Activated CD8-positive, alpha-beta T cell treated with anti-CD3 and anti-CD28 coated beads for 36 hours (primary cell): ENCODE measurements around the gene OGFOD1. TPM values are rescaled to one million over a fixed set of nuclear protein-coding genes. Genes with fewer than 3 reads are reported as not detected.

Experiments
- ATAC-seq: fragments of 200-7000 bp; cut with Tn5 transposase; one replicate; pipeline ENCODE4 v1.10.0; 2021; ENCODE audit warnings: mild to moderate bottlenecking, moderate library complexity
- CTCF ChIA-PET: fragments of 350-600 bp; sonication (Branson Sonifier 250); formaldehyde crosslinking; loops from one replicate; lab custom pipeline; 2021; ENCODE audit warnings: antibody characterized with exemption; lab: Charles Lee
- POLR2A ChIA-PET: fragments of 350-600 bp; sonication (Branson Sonifier 250); formaldehyde crosslinking; loops from one replicate; lab custom pipeline; 2021; ENCODE audit warnings: antibody characterized with exemption; lab: Charles Lee
- DNase-seq: peaks from one replicate; pipeline ENCODE4 v3.0.0-alpha.2; 2020
- H3K27ac Mint-ChIP-seq: one replicate; pipeline ENCODE4 v1.8.0; 2021; ENCODE audit warnings: mild to moderate bottlenecking, mixed read lengths
- H3K27me3 Mint-ChIP-seq: one replicate; pipeline ENCODE4 v1.8.0; 2021; ENCODE audit warnings: mixed read lengths
- H3K36me3 Mint-ChIP-seq: one replicate; pipeline ENCODE4 v1.8.0; 2021; ENCODE audit warnings: low read depth, mixed read lengths
- H3K4me1 Mint-ChIP-seq: one replicate; pipeline ENCODE4 v1.8.0; 2021; ENCODE audit warnings: low read depth, mixed read lengths
- H3K4me3 Mint-ChIP-seq: one replicate; pipeline ENCODE4 v1.8.0; 2021; ENCODE audit warnings: mild to moderate bottlenecking, moderate library complexity, mixed read lengths
- H3K9me3 Mint-ChIP-seq: one replicate; pipeline ENCODE4 v1.8.0; 2021; ENCODE audit warnings: mixed read lengths
- intact Hi-C: fragments of 100-400 bp; cut with micrococcal nuclease; formaldehyde crosslinking; loops from one replicate; pipeline ENCODE4 v1.10.0; 2022
- total RNA-seq, 2 experiments: library from RNA; stranded (reverse); gene quantifications; one replicate each; pipeline ENCODE4 v1.2.3, GENCODE V29; 2021
- TF ChIP-seq, protein P1 (sequence below): fragments of 200-600 bp; IDR thresholded peaks from one replicate; pipeline ENCODE4 v1.8.0; 2022; ENCODE audit warnings: antibody characterized with exemption, mild to moderate bottlenecking

Gene OGFOD1
- total RNA-seq, 2 experiments from 2014 or later: 51.0 to 59.2 TPM

DNA sequence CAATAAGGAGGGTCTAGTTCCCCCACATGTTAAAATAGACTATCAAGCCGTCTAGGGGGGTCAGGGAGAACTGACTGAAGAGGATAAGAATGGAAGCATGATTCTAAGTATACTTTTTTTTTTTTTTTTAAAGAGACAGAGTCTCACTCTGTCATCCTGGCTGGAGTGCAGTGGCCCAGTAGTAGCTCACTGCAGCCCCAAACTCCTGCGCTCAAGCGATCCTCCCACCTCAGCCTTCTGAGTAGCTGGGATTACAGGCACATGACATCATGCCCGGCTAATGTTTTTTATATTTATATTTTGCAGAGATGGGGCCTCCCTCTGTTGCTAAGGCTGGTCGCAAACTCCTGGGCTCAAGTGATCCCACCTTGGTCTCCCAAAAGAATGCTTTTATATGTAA lies 40.2 kb upstream of the OGFOD1 start:
- no peak overlapping the region for H3K4me3 Mint-ChIP-seq
- peaks cover 19% of the 10 kb centered on the region for H3K36me3 Mint-ChIP-seq
- H3K27me3 Mint-ChIP-seq: no peaks in the 10 kb centered on the region
- ChIA-PET CTCF (interaction anchor here (1.1 kb wide), 1 partner anchor 9 kb away, joined by 3 read pairs; no protein-coding TSS in a partner anchor), POLR2A (no interaction called here)
- ATAC-seq (no peak), DNase-seq (no peak)
- no peaks in the 10 kb centered on the region for H3K9me3 Mint-ChIP-seq
- no peak overlapping the region for H3K27ac Mint-ChIP-seq
- intact Hi-C loops: no loop called here
- TF ChIP-seq, protein P1, sequence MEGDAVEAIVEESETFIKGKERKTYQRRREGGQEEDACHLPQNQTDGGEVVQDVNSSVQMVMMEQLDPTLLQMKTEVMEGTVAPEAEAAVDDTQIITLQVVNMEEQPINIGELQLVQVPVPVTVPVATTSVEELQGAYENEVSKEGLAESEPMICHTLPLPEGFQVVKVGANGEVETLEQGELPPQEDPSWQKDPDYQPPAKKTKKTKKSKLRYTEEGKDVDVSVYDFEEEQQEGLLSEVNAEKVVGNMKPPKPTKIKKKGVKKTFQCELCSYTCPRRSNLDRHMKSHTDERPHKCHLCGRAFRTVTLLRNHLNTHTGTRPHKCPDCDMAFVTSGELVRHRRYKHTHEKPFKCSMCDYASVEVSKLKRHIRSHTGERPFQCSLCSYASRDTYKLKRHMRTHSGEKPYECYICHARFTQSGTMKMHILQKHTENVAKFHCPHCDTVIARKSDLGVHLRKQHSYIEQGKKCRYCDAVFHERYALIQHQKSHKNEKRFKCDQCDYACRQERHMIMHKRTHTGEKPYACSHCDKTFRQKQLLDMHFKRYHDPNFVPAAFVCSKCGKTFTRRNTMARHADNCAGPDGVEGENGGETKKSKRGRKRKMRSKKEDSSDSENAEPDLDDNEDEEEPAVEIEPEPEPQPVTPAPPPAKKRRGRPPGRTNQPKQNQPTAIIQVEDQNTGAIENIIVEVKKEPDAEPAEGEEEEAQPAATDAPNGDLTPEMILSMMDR: no peak
- peaks cover 12% of the 10 kb centered on the region for H3K4me1 Mint-ChIP-seq

- Mint-ChIP-seq H3K36me3 (peaks cover 19% of the 10 kb centered on the region), H3K9me3 (no peaks in the 10 kb centered on the region), H3K4me1 (peaks cover 12% of the 10 kb centered on the region), H3K4me3 (no peak overlapping the region), H3K27me3 (no peaks in the 10 kb centered on the region), H3K27ac (no peak overlapping the region)
- DNase-seq (no peak), ATAC-seq (no peak)
- POLR2A ChIA-PET: no interaction called here
- intact Hi-C loops: no loop called here
- CTCF ChIA-PET: interaction anchor here (1.5 kb wide), 1 partner anchor 12 kb away, joined by 3 read pairs; no protein-coding TSS in a partner anchor
- TF ChIP-seq, protein P1: no peak
These were observed 39.7 kb upstream of the OGFOD1 start for GRCh38 chr16:56411624-56412023.

DNA sequence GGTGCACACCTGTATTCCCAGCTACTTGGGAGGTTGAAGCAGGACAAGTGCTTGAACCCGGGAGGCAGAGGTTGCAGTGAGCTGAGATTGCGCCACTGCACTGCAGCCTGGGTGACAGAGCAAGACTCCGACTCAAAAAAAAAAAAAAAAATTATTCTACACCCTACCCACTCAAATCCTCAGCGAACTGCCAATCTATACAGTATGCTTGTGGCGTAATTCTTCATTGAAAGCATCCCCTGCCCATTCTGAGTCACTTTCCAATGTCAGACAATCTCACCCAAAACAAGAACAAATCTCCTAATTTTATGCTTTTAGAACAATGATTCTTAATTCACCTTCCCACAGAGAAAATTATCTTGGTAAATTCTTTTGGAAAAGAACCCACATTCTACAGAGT lies 38.0 kb upstream of the OGFOD1 start:
- Mint-ChIP-seq H3K27ac (no peak overlapping the region), H3K9me3 (no peaks in the 10 kb centered on the region), H3K4me1 (peaks cover 12% of the 10 kb centered on the region), H3K36me3 (peaks cover 12% of the 10 kb centered on the region), H3K27me3 (no peaks in the 10 kb centered on the region), H3K4me3 (no peak overlapping the region)
- ATAC-seq (no peak), DNase-seq (no peak)
- intact Hi-C loops: no loop called here
- ChIA-PET CTCF (no interaction called here), POLR2A (interaction anchor here (0.9 kb wide), 1 partner anchor 10 kb away, joined by 5 read pairs; no protein-coding TSS in a partner anchor)
- TF ChIP-seq, protein P1: no peak

DNA sequence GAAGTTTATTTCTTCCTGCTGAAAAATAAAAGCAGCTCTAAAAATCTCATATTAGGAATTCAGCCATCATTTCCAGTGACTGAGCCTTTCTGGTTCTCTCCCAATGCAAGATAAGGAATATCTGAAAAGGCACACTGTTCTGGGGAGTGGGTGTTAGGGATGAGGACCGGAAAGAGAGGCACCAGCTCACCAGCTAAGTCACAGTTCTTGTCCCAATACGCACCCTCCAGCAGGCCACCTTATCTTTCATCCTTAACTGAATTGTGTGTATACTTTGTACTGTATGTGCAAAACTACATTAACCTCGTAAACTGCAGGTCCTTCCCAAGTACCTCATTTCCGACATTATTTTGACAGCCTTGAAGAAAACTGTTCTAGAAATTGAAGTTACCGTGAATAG lies 37.0 kb upstream of the OGFOD1 start:
- Mint-ChIP-seq H3K36me3 (peaks cover 7% of the 10 kb centered on the region), H3K27ac (no peak overlapping the region), H3K4me3 (no peak overlapping the region), H3K9me3 (no peaks in the 10 kb centered on the region), H3K4me1 (peaks cover 14% of the 10 kb centered on the region), H3K27me3 (no peaks in the 10 kb centered on the region)
- ATAC-seq (no peak), DNase-seq (no peak)
- CTCF ChIA-PET: no interaction called here
- POLR2A ChIA-PET: no interaction called here
- TF ChIP-seq, protein P1: no peak
- intact Hi-C loops: no loop called here

DNA sequence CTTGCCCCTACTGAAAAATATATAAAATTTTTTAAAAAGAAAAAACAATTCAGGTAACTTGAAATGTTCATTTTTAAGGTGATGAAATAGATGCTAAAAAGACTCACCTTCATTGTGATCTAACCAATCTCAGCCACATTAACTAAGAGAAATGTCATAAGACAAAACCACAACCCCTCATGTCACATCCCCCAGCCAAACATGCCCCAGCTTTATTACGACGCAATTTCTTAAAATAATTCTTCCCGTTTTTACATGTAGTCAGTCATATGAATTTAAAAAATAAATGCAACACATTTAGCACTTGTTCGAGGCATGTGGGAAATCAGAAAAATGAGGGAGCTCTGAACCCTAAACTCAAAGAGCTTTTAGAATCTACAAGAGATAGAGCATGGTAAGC lies 35.5 kb upstream of the OGFOD1 start:
- Mint-ChIP-seq H3K27ac (peak overlapping the region; percentile 8), H3K36me3 (peaks cover 6% of the 10 kb centered on the region), H3K27me3 (no peaks in the 10 kb centered on the region), H3K4me1 (peaks cover 19% of the 10 kb centered on the region), H3K4me3 (no peak overlapping the region), H3K9me3 (no peaks in the 10 kb centered on the region)
- DNase-seq (no peak), ATAC-seq (no peak)
- ChIA-PET POLR2A (no interaction called here), CTCF (interaction anchor here (1.1 kb wide), 1 partner anchor 60 kb away, joined by 3 read pairs; no protein-coding TSS in a partner anchor)
- intact Hi-C loops: no loop called here
- TF ChIP-seq, protein P1: no peak
